Measurements from ENCODE around the gene CEP19.
A peak's percentile ranks its signal among the peaks of the same experiment; 100 is the strongest.

DNA sequence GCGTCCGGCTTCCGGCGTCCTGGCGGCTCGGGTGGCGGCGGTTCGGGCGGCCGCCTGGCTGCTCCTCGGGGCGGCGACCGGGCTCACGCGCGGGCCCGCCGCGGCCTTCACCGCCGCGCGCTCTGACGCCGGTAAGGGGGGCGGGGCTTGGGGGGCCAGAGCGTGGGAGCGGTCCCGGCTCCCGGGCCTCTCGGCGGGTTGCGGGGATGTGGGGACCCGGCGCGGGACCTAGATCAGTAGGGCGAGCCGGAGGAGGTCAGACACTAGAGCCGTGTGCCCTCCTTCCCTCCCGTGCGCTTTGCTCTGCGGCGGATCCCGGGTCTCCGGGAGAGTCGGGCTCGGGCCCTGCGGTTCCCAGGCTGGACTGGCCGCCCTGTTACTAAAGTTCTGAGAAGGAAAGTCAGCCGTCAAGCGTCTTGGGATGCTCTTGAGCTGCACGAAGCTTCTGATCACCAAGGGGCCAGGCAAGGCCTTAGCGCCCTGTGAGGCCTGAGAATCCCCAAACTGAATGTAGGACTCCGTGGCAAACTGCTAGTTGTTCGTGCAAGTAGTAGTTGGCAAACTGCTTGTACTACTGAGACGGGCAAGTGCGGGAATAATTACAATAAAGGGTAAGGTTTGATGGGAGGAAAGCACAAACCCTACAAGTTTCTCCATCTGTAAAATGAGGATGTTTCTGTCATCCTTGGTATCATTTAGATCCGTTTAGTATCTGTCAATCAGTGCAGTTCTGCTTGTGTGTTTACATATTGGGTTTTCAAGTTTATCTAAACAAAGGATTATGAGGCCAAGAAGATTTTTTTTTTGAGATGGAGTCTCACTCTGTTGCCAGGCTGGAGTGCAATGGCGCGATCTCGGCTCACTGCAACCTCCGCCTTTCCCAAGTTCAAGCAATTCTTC is 714 bp upstream of the CEP19 start:
- TF ChIP-seq, protein P1, sequence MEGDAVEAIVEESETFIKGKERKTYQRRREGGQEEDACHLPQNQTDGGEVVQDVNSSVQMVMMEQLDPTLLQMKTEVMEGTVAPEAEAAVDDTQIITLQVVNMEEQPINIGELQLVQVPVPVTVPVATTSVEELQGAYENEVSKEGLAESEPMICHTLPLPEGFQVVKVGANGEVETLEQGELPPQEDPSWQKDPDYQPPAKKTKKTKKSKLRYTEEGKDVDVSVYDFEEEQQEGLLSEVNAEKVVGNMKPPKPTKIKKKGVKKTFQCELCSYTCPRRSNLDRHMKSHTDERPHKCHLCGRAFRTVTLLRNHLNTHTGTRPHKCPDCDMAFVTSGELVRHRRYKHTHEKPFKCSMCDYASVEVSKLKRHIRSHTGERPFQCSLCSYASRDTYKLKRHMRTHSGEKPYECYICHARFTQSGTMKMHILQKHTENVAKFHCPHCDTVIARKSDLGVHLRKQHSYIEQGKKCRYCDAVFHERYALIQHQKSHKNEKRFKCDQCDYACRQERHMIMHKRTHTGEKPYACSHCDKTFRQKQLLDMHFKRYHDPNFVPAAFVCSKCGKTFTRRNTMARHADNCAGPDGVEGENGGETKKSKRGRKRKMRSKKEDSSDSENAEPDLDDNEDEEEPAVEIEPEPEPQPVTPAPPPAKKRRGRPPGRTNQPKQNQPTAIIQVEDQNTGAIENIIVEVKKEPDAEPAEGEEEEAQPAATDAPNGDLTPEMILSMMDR (IDR thresholded peaks at IDR 0.05), result peak in 1 of 6 experiments; percentile 9
- TF ChIP-seq POLR2A (IDR thresholded peaks at IDR 0.05), result no peak

Data from adrenal gland (tissue), 5 donors.